ENCODE results near the gene PPP4C.
A peak's percentile ranks its signal among the peaks of the same experiment; 100 is the strongest.

The PPP4C gene

GRCh38 chr16:30046588-30046987 is 29.2 kb upstream of the PPP4C start:
- peaks cover 1% of the 10 kb centered on the region for H3K36me3 Mint-ChIP-seq (ENCODE audit: low read depth)
- no peak overlapping the region for H3K27ac Mint-ChIP-seq
- H3K27me3 Mint-ChIP-seq (ENCODE audit: low read depth) = peaks cover 6% of the 10 kb centered on the region
- peaks cover 7% of the 10 kb centered on the region for H3K4me1 Mint-ChIP-seq (ENCODE audit: low read depth)
- no peaks in the 10 kb centered on the region for H3K9me3 Mint-ChIP-seq
- no peak overlapping the region for H3K4me3 Mint-ChIP-seq
- DNase-seq (ENCODE audit: low spot score) = no peak

GRCh38 chr16:30049871-30050270 is 25.9 kb upstream of the PPP4C start:
- Mint-ChIP-seq H3K4me3 (no peak overlapping the region), H3K9me3 (no peaks in the 10 kb centered on the region), H3K36me3 (ENCODE audit: low read depth) (peaks cover 2% of the 10 kb centered on the region), H3K4me1 (ENCODE audit: low read depth) (peaks cover 21% of the 10 kb centered on the region), H3K27ac (no peak overlapping the region), H3K27me3 (ENCODE audit: low read depth) (no peaks in the 10 kb centered on the region)
- no peak for DNase-seq (ENCODE audit: low spot score)

GRCh38 chr16:30051518-30051917 is 24.3 kb upstream of the PPP4C start:
- Mint-ChIP-seq H3K36me3 (ENCODE audit: low read depth) (peaks cover 2% of the 10 kb centered on the region), H3K4me1 (ENCODE audit: low read depth) (peaks cover 29% of the 10 kb centered on the region), H3K27ac (peak overlapping the region; percentile 80), H3K9me3 (no peaks in the 10 kb centered on the region), H3K4me3 (peak overlapping the region; percentile 88), H3K27me3 (ENCODE audit: low read depth) (no peaks in the 10 kb centered on the region)
- DNase-seq (ENCODE audit: low spot score) = no peak

GRCh38 chr16:30052671-30053372 is 23.0 kb upstream of the PPP4C start:
- H3K27me3 Mint-ChIP-seq (ENCODE audit: low read depth) = no peaks in the 10 kb centered on the region
- peak overlapping the region; percentile 84 for H3K27ac Mint-ChIP-seq
- peak; percentile 92 for DNase-seq (ENCODE audit: low spot score)
- H3K36me3 Mint-ChIP-seq (ENCODE audit: low read depth) = peaks cover 2% of the 10 kb centered on the region
- H3K4me3 Mint-ChIP-seq = peak overlapping the region; percentile 90
- H3K4me1 Mint-ChIP-seq (ENCODE audit: low read depth) = peaks cover 29% of the 10 kb centered on the region
- no peaks in the 10 kb centered on the region for H3K9me3 Mint-ChIP-seq

GRCh38 chr16:30053376-30054015 is 22.3 kb upstream of the PPP4C start:
- Mint-ChIP-seq H3K27ac (peak overlapping the region; percentile 31), H3K9me3 (no peaks in the 10 kb centered on the region), H3K36me3 (ENCODE audit: low read depth) (peaks cover 2% of the 10 kb centered on the region), H3K4me1 (ENCODE audit: low read depth) (peaks cover 29% of the 10 kb centered on the region), H3K4me3 (peak overlapping the region; percentile 90), H3K27me3 (ENCODE audit: low read depth) (no peaks in the 10 kb centered on the region)
- DNase-seq (ENCODE audit: low spot score) = no peak

- Mint-ChIP-seq H3K4me1 (ENCODE audit: low read depth) (peaks cover 26% of the 10 kb centered on the region), H3K27ac (no peak overlapping the region), H3K9me3 (no peaks in the 10 kb centered on the region), H3K4me3 (peak overlapping the region; percentile 67), H3K27me3 (ENCODE audit: low read depth) (no peaks in the 10 kb centered on the region), H3K36me3 (ENCODE audit: low read depth) (peaks cover 2% of the 10 kb centered on the region)
- no peak for DNase-seq (ENCODE audit: low spot score)
Observed at GRCh38 chr16:30054451-30054850, 21.3 kb upstream of the PPP4C start.

- DNase-seq (ENCODE audit: low spot score) = peak; percentile 46
- no peaks in the 10 kb centered on the region for H3K27me3 Mint-ChIP-seq (ENCODE audit: low read depth)
- peak overlapping the region; percentile 67 for H3K4me3 Mint-ChIP-seq
- peaks cover 26% of the 10 kb centered on the region for H3K4me1 Mint-ChIP-seq (ENCODE audit: low read depth)
- H3K36me3 Mint-ChIP-seq (ENCODE audit: low read depth) = peaks cover 2% of the 10 kb centered on the region
- H3K27ac Mint-ChIP-seq = peak overlapping the region; percentile 31
- no peaks in the 10 kb centered on the region for H3K9me3 Mint-ChIP-seq
Observed at GRCh38 chr16:30054959-30055553, 20.7 kb upstream of the PPP4C start.

GRCh38 chr16:30060346-30060745 is 15.4 kb upstream of the PPP4C start:
- no peak for DNase-seq (ENCODE audit: low spot score)
- H3K4me3 Mint-ChIP-seq = no peak overlapping the region
- H3K4me1 Mint-ChIP-seq (ENCODE audit: low read depth) = peaks cover 5% of the 10 kb centered on the region
- H3K27me3 Mint-ChIP-seq (ENCODE audit: low read depth) = no peaks in the 10 kb centered on the region
- H3K27ac Mint-ChIP-seq = no peak overlapping the region
- no peaks in the 10 kb centered on the region for H3K9me3 Mint-ChIP-seq
- peaks cover 2% of the 10 kb centered on the region for H3K36me3 Mint-ChIP-seq (ENCODE audit: low read depth)

- no peaks in the 10 kb centered on the region for H3K9me3 Mint-ChIP-seq
- no peaks in the 10 kb centered on the region for H3K27me3 Mint-ChIP-seq (ENCODE audit: low read depth)
- H3K36me3 Mint-ChIP-seq (ENCODE audit: low read depth) = peaks cover 4% of the 10 kb centered on the region
- peak overlapping the region; percentile 50 for H3K27ac Mint-ChIP-seq
- H3K4me3 Mint-ChIP-seq = no peak overlapping the region
- DNase-seq (ENCODE audit: low spot score) = no peak
- H3K4me1 Mint-ChIP-seq (ENCODE audit: low read depth) = peaks cover 2% of the 10 kb centered on the region
Observed at GRCh38 chr16:30060836-30061554, 14.8 kb upstream of the PPP4C start.

- Mint-ChIP-seq H3K4me3 (peak overlapping the region; percentile 100), H3K27ac (peak overlapping the region; percentile 99), H3K36me3 (ENCODE audit: low read depth) (peaks cover 26% of the 10 kb centered on the region), H3K9me3 (no peaks in the 10 kb centered on the region), H3K27me3 (ENCODE audit: low read depth) (no peaks in the 10 kb centered on the region), H3K4me1 (ENCODE audit: low read depth) (peaks cover 15% of the 10 kb centered on the region)
- DNase-seq (ENCODE audit: low spot score) = no peak
Observed at GRCh38 chr16:30063278-30063892, 12.4 kb upstream of the PPP4C start.

- H3K4me1 Mint-ChIP-seq (ENCODE audit: low read depth) = peaks cover 22% of the 10 kb centered on the region
- peak; percentile 71 for DNase-seq (ENCODE audit: low spot score)
- peaks cover 33% of the 10 kb centered on the region for H3K36me3 Mint-ChIP-seq (ENCODE audit: low read depth)
- H3K27me3 Mint-ChIP-seq (ENCODE audit: low read depth) = no peaks in the 10 kb centered on the region
- H3K27ac Mint-ChIP-seq = peak overlapping the region; percentile 99
- no peaks in the 10 kb centered on the region for H3K9me3 Mint-ChIP-seq
- peak overlapping the region; percentile 100 for H3K4me3 Mint-ChIP-seq
Observed at GRCh38 chr16:30063893-30064728, 11.7 kb upstream of the PPP4C start.

- H3K36me3 Mint-ChIP-seq (ENCODE audit: low read depth) = peaks cover 39% of the 10 kb centered on the region
- H3K27me3 Mint-ChIP-seq (ENCODE audit: low read depth) = no peaks in the 10 kb centered on the region
- H3K4me1 Mint-ChIP-seq (ENCODE audit: low read depth) = peaks cover 26% of the 10 kb centered on the region
Observed at GRCh38 chr16:30064729-30065101, 11.1 kb upstream of the PPP4C start.

More at GRCh38 chr16:30064729-30065101, 11.1 kb upstream of the PPP4C start:
- Mint-ChIP-seq H3K4me3 (peak overlapping the region; percentile 100), H3K9me3 (no peaks in the 10 kb centered on the region), H3K27ac (peak overlapping the region; percentile 99)
- no peak for DNase-seq (ENCODE audit: low spot score)
